Measurements from ENCODE around the gene LGSN. TPM values are rescaled to one million over a fixed set of nuclear protein-coding genes. Genes with fewer than 3 reads are reported as not detected.

Gene LGSN
- total and polyA plus RNA-seq, 2 experiments from 2014 or later: 0.15 to 0.45 TPM

GRCh38 chr6:63289269-63289872 is 30.4 kb downstream of the LGSN start:
- no peaks in the 10 kb centered on the region for H3F3A ChIP-seq (replicated peaks; ENCODE audit: low read depth)
- H2AFZ ChIP-seq: no peak overlapping the region
- Mint-ChIP-seq H3K4me1 (peaks cover 7% of the 10 kb centered on the region), H3K27ac (no peak overlapping the region), H3K27me3 (ENCODE audit: insufficient read depth, low read depth, poor library complexity) (no peaks in the 10 kb centered on the region), H3K9me3 (peaks cover 9% of the 10 kb centered on the region; the same call in 2 of the 3 replicates), H3K36me3 (ENCODE audit: low read depth) (no peaks in the 10 kb centered on the region), H3K4me3 (no peak overlapping the region)
- DNase-seq (ENCODE audit: low spot score) (no peak), ATAC-seq (no peak)
- H3K4me3 ChIP-seq: no peak overlapping the region
- TF ChIP-seq STAT1 (IDR thresholded peaks at IDR 0.05; ENCODE audit: unreplicated experiment): no peak
- no peak for TF ChIP-seq NANOG (IDR thresholded peaks at IDR 0.05; ENCODE audit: borderline replicate concordance)
- no peak for TF ChIP-seq JUNB (IDR thresholded peaks at IDR 0.05; ENCODE audit: unreplicated experiment)
- TF ChIP-seq REST (IDR thresholded peaks at IDR 0.05; ENCODE audit: unreplicated experiment): no peak
- no peak for TF ChIP-seq EZH2phosphoT487 (IDR thresholded peaks at IDR 0.05; ENCODE audit: unreplicated experiment)
- TF ChIP-seq POLR2AphosphoS5 (IDR thresholded peaks at IDR 0.05; ENCODE audit: low read depth): no peak
- TF ChIP-seq EZH2 (IDR thresholded peaks at IDR 0.05; ENCODE audit: low read depth, unreplicated experiment): no peak
- TF ChIP-seq ZNF331 (CRISPR knock-in tag; IDR thresholded peaks at IDR 0.05; ENCODE audit: low read depth): no peak
- no peak for TF ChIP-seq CREB1 (CRISPR knock-in tag; IDR thresholded peaks at IDR 0.05; ENCODE audit: low read depth)
- no peak for TF ChIP-seq ZNF462 (CRISPR knock-in tag; IDR thresholded peaks at IDR 0.05)
- TF ChIP-seq CTCF (conservative IDR thresholded peaks at IDR 0.05; ENCODE audit: low read depth in 2 of 2): no peak
- no peak for TF ChIP-seq ZNF114 (CRISPR knock-in tag; IDR thresholded peaks at IDR 0.05)
- TF ChIP-seq ETS1 (IDR thresholded peaks at IDR 0.05): no peak
- H3K9me2 ChIP-seq (ENCODE audit: insufficient read depth): no peaks in the 10 kb centered on the region
- no peaks in the 10 kb centered on the region for H3K27me3 ChIP-seq (ENCODE audit: insufficient read depth)
- H4K20me1 ChIP-seq (replicated peaks; ENCODE audit: insufficient read depth): no peaks in the 10 kb centered on the region
- no peaks in the 10 kb centered on the region for H3K79me2 ChIP-seq (replicated peaks; ENCODE audit: insufficient read depth)
- no peaks in the 10 kb centered on the region for H3K36me3 ChIP-seq (ENCODE audit: insufficient read depth)
- no peak overlapping the region for H3K27ac ChIP-seq (ENCODE audit: low read depth)
- no peak overlapping the region for H3K4me2 ChIP-seq
- peaks cover 15% of the 10 kb centered on the region for H3K4me1 ChIP-seq (ENCODE audit: insufficient read depth)

All from GM23338 (cell line).